ENCODE results near the gene QRICH1. TPM values are rescaled to one million over a fixed set of nuclear protein-coding genes. Genes with fewer than 3 reads are reported as not detected.
A peak's percentile ranks its signal among the peaks of the same experiment; 100 is the strongest.

Gene QRICH1
- total and polyA plus RNA-seq, 2 of the 13 experiments (the other 11 are each of a cell fraction or from before 2014, with no cell fraction given) = 52.6 to 102 TPM

DNA sequence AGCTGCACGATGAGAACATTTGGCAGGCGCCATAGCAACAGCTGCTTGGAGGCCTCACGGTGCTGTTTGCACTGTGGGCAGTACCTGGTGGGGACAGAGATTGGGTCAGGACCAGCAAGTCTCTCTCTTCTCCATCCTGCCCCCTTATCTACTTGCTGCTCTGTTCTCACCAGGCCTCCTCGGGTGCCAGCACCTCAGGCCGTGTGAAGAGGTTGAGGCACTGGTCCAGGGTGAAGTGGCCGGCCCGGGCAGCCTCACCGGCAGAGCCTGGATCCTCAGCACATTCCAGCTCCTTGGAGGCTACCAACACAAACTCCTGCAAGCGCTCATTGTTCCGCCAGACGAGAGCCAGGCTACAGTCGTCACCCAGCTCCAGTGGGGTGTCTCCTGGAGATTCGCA, 16.9 kb upstream of the QRICH1 start:
- intact Hi-C loops (cut with micrococcal nuclease; ENCODE audit: unreplicated experiment) (no loop called here), in situ Hi-C loops (cut with HindIII; ENCODE audit: extremely low pct_ligation_motif_present, low pct_unique_long_range_greater_than_20kb) (no loop called here)
- Histone ChIP-seq H3K27ac (ENCODE audit: extremely low read length, insufficient read depth, low read length) (no peak overlapping the region), H2AFZ (ENCODE audit: low read length) (no peak overlapping the region), H3K79me2 (ENCODE audit: insufficient read depth, low read length) (peaks cover under 1% of the 10 kb centered on the region), H3K4me2 (ENCODE audit: low read depth, low read length) (no peak overlapping the region), H3K27me3 (ENCODE audit: control insufficient read depth in 1 of 2, insufficient read depth in 2 of 2, low read length in 2 of 2) (no peaks in the 10 kb centered on the region), H3K9ac (ENCODE audit: insufficient read depth, low read depth, low read length) (no peak overlapping the region), H3K9me3 (ENCODE audit: low read length) (no peaks in the 10 kb centered on the region), H4K20me1 (ENCODE audit: insufficient read depth, low read length) (no peaks in the 10 kb centered on the region), H3K4me3 (replicated peaks in 1 of 3; ENCODE audit: insufficient read depth in 1 of 3, low read depth in 2 of 3, low read length in 3 of 3) (no peak overlapping the region), H3K4me1 (ENCODE audit: insufficient read depth, low read length) (peaks cover 3% of the 10 kb centered on the region), H3K36me3 (replicated peaks in 1 of 2; ENCODE audit: control insufficient read depth in 1 of 2, insufficient read depth in 2 of 2, low read length in 2 of 2) (peaks cover 42 to 69% of the 10 kb centered on the region in 2 experiments)
- POLR2A ChIA-PET = interaction anchor here (10.0 kb wide), 1 partner anchor 17 kb away, joined by 91 read pairs; the partner anchor contains the start of gene QRICH1
- FAIRE-seq (no peak), DNase-seq (ENCODE audit: low spot score) (no peak), ATAC-seq (no peak)
- 91% methylated on average over 4 of the region's 13 CpGs for WGBS (ENCODE audit: low lambda C conversion rate)
- CTCF ChIA-PET (ENCODE audit: low intra/inter-chr PET ratio, low total read pairs) = no interaction called here
- BruUV-seq (replicated peaks) = TSS peak; percentile 9
- TF ChIP-seq CC2D1A (CRISPR knock-in tag; IDR thresholded peaks at IDR 0.05) (no peak), MEIS1 (CRISPR knock-in tag; IDR thresholded peaks at IDR 0.05; ENCODE audit: borderline replicate concordance) (no peak), ZSCAN22 (CRISPR knock-in tag; IDR thresholded peaks at IDR 0.05) (no peak), GZF1 (CRISPR knock-in tag; IDR thresholded peaks at IDR 0.05) (no peak), ZFP1 (CRISPR knock-in tag; IDR thresholded peaks at IDR 0.05) (no peak), HNF1A (IDR thresholded peaks at IDR 0.05; ENCODE audit: low read depth) (no peak), HNF1A (CRISPR knock-in tag; IDR thresholded peaks at IDR 0.05; ENCODE audit: borderline replicate concordance) (no peak), KLF13 (CRISPR knock-in tag; IDR thresholded peaks at IDR 0.05) (no peak), GATAD1 (CRISPR knock-in tag; IDR thresholded peaks at IDR 0.05) (no peak), SALL2 (CRISPR knock-in tag; IDR thresholded peaks at IDR 0.05) (no peak)
- TF ChIP-seq, protein P1, sequence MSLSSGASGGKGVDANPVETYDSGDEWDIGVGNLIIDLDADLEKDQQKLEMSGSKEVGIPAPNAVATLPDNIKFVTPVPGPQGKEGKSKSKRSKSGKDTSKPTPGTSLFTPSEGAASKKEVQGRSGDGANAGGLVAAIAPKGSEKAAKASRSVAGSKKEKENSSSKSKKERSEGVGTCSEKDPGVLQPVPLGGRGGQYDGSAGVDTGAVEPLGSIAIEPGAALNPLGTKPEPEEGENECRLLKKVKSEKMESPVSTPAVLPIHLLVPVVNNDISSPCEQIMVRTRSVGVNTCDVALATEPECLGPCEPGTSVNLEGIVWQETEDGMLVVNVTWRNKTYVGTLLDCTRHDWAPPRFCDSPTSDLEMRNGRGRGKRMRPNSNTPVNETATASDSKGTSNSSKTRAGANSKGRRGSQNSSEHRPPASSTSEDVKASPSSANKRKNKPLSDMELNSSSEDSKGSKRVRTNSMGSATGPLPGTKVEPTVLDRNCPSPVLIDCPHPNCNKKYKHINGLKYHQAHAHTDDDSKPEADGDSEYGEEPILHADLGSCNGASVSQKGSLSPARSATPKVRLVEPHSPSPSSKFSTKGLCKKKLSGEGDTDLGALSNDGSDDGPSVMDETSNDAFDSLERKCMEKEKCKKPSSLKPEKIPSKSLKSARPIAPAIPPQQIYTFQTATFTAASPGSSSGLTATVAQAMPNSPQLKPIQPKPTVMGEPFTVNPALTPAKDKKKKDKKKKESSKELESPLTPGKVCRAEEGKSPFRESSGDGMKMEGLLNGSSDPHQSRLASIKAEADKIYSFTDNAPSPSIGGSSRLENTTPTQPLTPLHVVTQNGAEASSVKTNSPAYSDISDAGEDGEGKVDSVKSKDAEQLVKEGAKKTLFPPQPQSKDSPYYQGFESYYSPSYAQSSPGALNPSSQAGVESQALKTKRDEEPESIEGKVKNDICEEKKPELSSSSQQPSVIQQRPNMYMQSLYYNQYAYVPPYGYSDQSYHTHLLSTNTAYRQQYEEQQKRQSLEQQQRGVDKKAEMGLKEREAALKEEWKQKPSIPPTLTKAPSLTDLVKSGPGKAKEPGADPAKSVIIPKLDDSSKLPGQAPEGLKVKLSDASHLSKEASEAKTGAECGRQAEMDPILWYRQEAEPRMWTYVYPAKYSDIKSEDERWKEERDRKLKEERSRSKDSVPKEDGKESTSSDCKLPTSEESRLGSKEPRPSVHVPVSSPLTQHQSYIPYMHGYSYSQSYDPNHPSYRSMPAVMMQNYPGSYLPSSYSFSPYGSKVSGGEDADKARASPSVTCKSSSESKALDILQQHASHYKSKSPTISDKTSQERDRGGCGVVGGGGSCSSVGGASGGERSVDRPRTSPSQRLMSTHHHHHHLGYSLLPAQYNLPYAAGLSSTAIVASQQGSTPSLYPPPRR (CRISPR knock-in tag; IDR thresholded peaks at IDR 0.05; ENCODE audit: borderline replicate concordance) = no peak

Data from HepG2 (cell line).